OCI-M1 (cell line): ENCODE data around the gene COPB1.

ENCODE experiments used
- DNase-seq: peaks from one replicate; lab custom pipeline; 2025; lab: John Stamatoyannopoulos, UW

The COPB1 gene

GRCh38 chr11:14424096-14424495 lies 75.5 kb downstream of the COPB1 start:
- DNase-seq: no peak

- DNase-seq: peak; percentile 10
Observed at GRCh38 chr11:14423633-14424032, 76.0 kb downstream of the COPB1 start.

GRCh38 chr11:14422814-14423182 lies 76.8 kb downstream of the COPB1 start:
- no peak for DNase-seq

GRCh38 chr11:14422052-14422813 lies 77.4 kb downstream of the COPB1 start:
- peak; percentile 68 for DNase-seq

- DNase-seq: no peak
Observed at GRCh38 chr11:14420223-14420622, 79.4 kb downstream of the COPB1 start.

GRCh38 chr11:14418801-14419417 lies 80.7 kb downstream of the COPB1 start:
- DNase-seq: peak; percentile 39

GRCh38 chr11:14417617-14418374 lies 81.8 kb downstream of the COPB1 start:
- DNase-seq: no peak

GRCh38 chr11:14417186-14417585 lies 82.4 kb downstream of the COPB1 start:
- no peak for DNase-seq

- peak; percentile 83 for DNase-seq
Observed at GRCh38 chr11:14414470-14415461, 84.8 kb downstream of the COPB1 start.

- peak; percentile 62 for DNase-seq
Observed at GRCh38 chr11:14413307-14414069, 86.1 kb downstream of the COPB1 start.

- DNase-seq: no peak
Observed at GRCh38 chr11:14411818-14412217, 87.8 kb downstream of the COPB1 start.

- DNase-seq: no peak
Observed at GRCh38 chr11:14409891-14410290, 89.7 kb downstream of the COPB1 start.

GRCh38 chr11:14408612-14409011 lies 91.0 kb downstream of the COPB1 start:
- DNase-seq: no peak
